HG03039 (cell line): ENCODE measurements around the gene LAMTOR4.
A peak's percentile ranks its signal among the peaks of the same experiment; 100 is the strongest.

ENCODE experiments used
- ATAC-seq: cut with Tn5 transposase; IDR thresholded peaks from one replicate; pipeline ENCODE4 v1.9.1; 2021; ENCODE audit warnings: mild to moderate bottlenecking, moderate library complexity; ENCODE audit not compliant: unreplicated experiment

The LAMTOR4 gene

DNA sequence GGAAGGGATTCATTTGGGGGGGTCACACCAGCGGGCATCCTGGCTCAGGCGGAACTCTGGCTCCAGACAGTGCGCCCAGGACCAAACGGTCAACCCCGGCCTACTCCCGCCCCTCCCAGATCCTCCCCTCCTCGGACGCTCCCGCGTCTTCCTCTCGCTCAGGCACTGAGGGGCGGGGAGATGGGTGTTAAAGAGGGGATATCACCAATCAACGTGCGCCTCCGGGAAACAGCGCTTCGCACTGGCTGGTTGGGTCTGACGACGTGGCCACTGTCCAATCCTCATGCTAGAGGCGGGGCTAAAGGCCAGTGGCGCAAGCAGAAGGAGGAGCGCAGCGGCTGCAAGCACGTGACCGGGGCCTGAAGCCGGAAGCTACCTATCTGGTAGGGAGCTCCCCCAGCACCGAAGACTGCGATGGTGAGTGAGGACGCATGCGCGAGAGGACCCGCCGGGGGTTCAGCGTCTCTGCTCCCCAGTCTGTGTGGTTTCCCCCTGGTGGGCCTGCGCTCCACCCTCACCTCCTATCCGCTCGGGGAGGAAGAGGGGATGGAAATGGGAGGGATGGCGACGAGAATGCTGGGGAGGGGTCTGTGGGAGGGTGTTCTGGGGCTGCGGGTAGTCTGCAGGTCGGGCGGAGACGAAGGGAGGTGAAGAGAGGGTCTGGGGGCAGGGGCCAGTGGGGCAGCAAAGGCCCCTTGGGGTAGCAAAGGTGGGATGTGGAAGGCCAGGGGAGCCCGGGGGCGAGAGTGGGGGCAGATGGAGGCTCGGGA lies at the start of gene LAMTOR4:
Gene LAMTOR4, plus strand, starts transcription at position 360 of the 770 bp plus-strand sequence. Its CDS starts 55 bp downstream, at position 415.
- ATAC-seq = peak; percentile 96

DNA sequence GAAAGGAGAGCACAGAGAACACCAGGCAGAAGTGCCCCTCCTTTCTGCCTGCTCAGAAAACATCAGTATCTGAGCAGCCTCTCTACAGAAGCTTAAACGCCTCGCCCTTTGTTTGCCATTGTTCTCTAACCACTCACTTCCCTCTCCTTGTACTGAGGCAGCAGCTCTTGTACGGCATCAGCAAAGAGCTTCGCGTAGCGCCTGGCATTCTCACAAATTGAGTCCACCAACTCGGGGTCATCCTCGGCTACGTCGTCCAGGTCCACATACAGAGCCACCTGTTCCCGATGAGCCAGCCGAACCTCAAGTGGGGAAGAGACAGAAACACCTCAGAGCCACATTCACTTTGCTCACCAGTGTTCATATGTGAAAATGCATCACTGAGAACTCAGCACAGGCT lies 49.3 kb upstream of the LAMTOR4 start:
- no peak for ATAC-seq

DNA sequence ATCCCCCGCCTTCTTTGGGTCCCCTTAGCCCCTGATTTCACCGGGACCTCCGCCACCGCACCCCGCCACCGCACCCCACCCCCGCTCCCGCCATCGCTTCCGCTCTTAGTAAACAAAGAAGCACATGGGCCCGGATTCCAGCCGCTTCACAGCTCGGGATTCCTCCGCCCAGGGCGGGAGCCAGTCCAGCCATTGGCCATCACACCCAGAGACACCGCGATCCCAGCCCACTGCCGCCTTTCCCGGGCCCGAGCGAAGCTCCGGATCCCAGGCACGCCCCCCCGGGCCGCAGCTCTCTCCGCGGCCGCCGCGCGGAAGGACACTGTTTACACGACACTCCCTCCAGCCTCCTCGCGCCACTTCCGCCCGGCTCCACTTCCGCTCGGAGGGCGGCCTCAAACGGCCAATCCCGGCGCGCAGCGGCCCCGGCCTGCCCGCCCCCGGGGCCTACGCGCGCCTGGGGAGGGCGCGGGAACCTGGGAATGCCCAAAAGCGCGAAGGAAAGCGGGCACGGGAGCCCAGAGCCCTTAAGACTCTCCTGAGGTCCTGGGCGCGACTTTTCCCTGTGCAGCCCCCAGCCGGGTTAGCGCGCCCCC lies 48.2 kb upstream of the LAMTOR4 start:
- ATAC-seq = peak; percentile 57

DNA sequence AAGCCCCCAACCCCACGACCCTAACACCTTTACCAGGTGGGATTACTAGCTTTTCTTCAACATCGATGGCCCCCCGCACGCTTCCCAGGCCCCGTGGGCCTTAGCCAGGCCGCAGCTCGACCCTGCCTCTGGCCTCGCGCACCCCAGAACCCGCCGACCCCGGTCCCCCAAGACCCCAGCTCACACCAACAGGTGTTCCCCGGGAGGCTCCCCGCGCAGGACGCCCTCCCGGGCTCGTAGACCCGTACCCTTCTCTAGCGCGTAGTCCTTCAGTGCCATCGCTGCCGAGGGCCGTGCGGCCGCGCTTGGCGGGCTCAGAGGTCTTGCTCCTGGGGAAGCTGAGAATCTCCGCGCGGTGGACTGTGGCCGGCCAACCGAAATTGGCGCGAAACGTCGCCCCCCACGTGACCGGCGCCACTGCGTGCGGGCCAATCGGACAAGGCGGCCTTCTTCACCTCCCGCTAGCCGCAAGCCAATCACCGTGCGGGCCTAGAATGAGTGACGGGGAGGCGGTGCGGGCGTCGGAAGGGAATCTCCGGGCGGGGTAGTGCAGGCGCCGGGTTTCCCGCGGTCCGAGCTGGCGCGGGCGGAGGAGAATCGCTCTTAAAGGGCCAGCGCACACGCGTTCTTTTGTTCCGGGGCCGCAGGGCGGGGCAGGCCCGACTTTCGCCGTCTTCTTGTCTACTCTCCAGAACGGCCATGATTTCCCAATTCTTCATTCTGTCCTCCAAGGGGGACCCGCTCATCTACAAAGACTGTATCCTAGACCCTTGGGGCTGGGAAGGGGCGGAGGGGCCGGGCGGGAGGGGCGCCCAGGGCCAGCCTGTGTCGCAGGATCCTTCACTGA lies 47.5 kb upstream of the LAMTOR4 start, which contains the start of the genes AP4M1 and MCM7:
Gene AP4M1, plus strand, starts transcription at position 628 of the 847 bp plus-strand sequence. Its CDS starts 72 bp downstream, at position 700.
Gene MCM7, minus strand, starts transcription at position 382 of the 847 bp plus-strand sequence. Its CDS starts 103 bp downstream, at position 279.
- peak; percentile 76 for ATAC-seq

DNA sequence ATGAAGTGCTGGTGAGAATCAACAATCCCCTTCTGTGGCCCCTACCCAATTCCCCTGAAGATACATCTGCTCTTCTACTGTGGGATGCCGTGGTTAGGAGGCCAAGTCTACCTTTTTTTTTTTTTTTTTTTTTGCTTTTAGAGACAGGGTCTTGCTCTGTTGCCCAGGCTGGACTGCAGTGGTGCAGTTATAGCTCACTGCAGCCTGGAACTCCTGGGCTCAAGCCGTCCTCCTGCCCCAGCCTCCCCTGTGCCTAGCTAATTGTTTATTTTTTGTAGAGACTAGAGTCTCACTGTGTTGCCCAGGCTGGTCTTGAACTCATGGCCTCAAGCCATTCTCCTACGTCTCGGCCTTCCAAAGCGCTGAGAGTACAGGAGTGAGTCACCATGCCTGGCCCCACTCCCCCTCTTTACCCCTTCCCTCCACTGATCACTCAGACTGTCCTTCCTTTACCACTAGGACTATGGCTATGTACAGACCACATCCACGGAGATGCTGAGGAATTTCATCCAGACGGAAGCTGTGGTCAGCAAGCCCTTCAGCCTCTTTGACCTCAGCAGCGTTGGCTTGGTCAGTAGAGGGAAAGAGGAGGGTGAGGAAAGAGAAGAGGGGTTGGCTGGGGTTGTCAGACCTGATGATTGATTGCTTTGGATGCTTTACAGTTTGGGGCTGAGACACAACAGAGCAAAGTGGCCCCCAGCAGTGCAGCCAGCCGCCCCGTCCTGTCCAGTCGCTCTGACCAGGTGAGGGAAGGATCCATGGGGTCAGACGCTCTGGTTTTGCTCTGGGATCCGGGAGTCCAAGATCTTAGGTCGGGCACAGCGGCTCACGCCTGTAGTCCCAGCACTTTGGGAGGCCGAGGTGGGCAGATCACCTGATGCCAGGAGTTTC lies 45.5 kb upstream of the LAMTOR4 start:
- no peak for ATAC-seq

- ATAC-seq = no peak
These were observed 43.2 kb upstream of the LAMTOR4 start for GRCh38 chr7:100105534-100105933.

GRCh38 chr7:100106633-100107032 lies 42.1 kb upstream of the LAMTOR4 start:
- no peak for ATAC-seq

DNA sequence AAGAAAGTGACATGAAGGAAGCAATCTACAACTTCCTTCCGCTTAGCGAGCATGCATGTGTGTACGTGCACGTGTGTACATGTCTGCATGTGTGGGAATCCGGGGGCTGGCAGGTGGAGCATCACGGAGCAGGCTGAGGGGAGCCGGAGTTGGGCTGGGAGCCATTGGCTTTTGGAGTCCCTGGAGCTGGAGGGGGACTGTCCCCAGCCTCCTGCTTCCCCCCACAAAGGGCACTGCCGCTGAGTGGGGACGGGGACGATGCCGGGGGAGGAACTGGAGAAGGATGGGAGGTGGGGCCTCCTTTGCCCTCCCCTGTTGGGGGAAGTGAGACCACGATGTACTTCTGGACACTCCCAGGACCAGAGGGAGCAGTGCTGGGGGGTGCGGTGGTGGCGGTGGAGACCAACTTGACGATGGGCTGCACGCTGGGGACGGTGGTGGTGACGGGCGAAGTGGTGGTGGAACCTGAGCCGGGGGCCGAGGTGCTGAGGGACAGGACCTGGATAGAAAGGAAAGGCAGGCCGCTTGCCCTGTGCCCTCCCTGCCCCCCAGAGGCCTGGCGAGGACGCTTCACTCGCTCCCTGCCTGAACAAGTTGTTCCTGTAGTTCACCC lies 41.5 kb upstream of the LAMTOR4 start:
- ATAC-seq = no peak

DNA sequence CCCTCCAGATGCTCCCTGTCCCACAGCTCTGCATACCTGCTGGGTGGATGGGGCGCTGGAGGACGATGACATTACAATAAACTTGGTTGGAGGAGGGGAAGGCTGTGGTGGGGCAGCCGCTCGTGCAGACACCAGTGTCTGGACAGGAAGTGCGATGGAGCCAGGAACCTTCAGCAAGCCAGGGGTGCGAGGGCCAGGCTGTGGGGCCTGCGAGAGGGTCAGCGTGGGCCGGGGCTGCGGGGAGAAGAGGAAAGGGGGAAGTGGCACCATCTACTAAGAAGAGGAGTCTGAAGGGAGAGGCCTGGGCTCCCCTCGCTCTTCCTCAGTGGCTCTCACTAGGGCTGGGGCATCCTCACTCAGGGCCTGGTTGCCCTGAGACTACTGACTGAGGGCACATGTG lies 40.8 kb upstream of the LAMTOR4 start:
- no peak for ATAC-seq

DNA sequence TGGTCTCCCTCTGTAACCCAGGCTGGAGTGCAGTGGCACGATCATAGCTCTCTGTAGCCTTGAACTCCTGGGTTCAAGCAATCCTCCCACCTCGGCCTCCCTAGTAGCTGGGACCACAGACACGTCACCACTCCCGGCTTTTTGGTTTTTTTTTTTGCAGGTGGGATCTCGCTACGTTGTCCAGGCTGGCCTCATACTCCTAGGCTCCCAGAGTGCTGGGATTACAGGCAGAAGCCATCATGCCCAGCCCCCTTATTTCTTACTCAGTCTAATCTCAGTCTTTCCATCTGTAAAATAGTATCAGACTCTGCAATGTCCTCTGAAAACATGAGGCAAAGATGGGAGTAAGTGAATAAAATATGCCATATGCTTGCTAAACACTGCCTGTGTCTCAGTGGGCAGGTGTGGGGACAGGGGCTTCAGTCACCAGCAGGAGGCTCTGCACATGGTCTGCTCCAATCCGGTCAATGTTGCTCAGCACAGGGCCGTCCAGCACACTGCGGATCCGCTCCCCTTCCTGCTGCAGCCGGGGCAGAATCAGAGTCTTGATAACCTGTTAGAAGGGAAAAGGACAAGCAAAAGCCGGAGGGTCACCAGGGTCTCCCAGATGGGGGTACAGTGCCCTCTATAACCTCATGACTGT lies 39.1 kb upstream of the LAMTOR4 start:
- ATAC-seq = no peak

- no peak for ATAC-seq
These were observed 37.6 kb upstream of the LAMTOR4 start for GRCh38 chr7:100111156-100111555.

DNA sequence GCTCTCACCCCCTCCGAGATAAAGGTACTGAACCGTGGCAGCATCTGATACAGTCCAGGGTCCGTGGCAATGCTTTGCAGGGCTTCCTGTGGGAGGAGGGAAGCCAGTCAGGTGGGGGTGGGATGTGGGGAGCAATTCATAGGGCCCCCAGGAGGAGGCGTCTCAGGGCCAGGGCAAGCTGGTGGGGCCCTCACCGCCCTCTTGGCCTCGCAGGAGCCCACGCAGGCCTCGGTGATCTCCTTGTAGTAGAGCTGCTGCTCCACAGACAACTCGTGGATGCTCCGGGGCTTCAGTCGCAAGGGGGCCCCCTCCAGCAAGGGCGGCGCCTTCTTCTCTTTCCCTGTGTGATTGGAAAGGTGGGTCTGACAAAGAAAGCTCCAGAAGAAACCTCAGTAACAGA lies 36.8 kb upstream of the LAMTOR4 start:
- no peak for ATAC-seq

DNA sequence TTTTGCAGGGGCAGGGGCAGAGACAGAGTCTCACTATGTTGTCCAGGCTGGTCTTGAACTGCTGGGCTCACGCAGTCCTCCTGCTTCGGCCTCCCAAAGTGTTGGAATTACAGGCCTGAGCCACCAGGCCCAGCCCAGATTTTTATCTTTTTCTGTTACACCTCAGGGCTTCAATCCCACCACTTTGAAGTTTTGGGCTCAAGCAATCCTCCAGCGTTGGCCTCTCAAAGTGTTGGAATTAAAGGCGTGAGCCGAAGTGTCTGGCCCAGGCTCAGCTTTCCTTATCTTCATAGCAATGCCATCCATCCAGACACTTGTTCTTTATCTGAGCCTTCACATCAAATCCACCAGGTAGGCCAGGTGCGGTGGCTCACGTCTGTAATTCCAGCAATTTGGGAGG lies 33.7 kb upstream of the LAMTOR4 start:
- no peak for ATAC-seq

DNA sequence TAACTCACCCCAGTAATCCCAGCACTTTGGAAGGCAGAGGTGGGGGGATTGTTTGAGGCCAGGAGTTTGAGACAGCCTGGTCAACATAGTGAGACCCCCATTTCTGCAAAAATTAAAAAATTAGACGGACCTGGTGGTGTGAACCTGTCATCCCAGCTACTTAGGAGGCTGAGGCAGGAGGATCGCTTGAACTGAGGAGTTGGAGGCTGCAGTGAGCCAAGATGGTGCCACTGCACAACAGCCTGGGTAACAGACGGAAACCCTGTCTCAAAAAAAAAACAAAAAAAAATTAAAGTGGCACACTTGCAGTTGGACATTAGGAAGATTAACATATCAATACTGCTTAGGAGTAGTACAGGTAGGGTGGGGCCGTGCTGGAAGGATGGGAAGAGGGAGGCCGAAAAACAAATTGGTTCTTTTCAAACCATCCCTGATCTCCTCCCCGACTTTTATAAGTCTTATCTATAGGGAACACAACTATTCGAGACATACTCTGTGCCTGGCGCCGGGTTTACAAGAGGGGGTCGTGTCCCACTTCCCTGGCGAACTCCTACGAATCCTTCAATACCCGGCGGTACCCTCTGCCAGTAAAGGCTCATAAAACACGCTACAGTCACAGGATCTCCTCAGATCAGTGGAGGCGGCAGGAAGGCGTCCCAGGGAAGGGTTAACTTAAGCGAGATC lies 30.2 kb upstream of the LAMTOR4 start:
- no peak for ATAC-seq

GRCh38 chr7:100119072-100119969 lies 29.4 kb upstream of the LAMTOR4 start, which contains the start of the genes CNPY4 and TAF6:
TSS of gene CNPY4 (plus strand) at chr7:100119634. CDS start at chr7:100119745, 111 bp downstream.
TSS of gene TAF6 (minus strand) at chr7:100119358. CDS start at chr7:100114209, 5,149 bp downstream.
- peak; percentile 76 for ATAC-seq

GRCh38 chr7:100119970-100120732 lies 28.6 kb upstream of the LAMTOR4 start:
- ATAC-seq = peak; percentile 12

DNA sequence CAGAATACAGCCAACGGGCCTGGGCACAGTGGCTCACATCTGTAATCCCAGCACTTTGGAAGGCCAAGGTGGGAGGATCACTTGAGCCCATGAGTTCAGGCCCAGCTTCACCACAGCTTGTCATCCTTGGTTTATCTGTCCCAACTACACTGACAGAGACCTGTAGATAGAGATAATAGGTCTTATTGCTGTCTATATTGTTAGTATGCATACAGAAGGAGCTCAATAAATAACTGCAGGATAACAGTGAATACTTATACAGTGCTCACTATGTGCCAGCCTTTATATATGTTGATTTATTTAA lies 28.0 kb upstream of the LAMTOR4 start:
- ATAC-seq = no peak
